OCI-LY7 (cell line): ENCODE measurements around the gene FOXJ2. TPM values are rescaled to one million over a fixed set of nuclear protein-coding genes. Genes with fewer than 3 reads are reported as not detected.

Experiments
- BruUV-seq: library from RNA; stranded (reverse); fragments of 400-500 nt; replicated peaks from 2 replicates; lab custom pipeline; 2021; lab: Mats Ljungman, UMichigan
- CTCF ChIA-PET: fragments of 300-600 bp; sonication (Branson Sonifier 250); formaldehyde crosslinking; loops from one replicate; lab custom pipeline; 2022; ENCODE audit warnings: antibody characterized with exemption; ENCODE audit not compliant: unreplicated experiment; lab: Charles Lee
- POLR2A ChIA-PET: fragments of 300-600 bp; sonication (Branson Sonifier 250); formaldehyde crosslinking; loops from one replicate; lab custom pipeline; 2022; ENCODE audit warnings: antibody characterized with exemption; lab: Charles Lee
- DNase-seq: peaks from one replicate; pipeline ENCODE4 v3.0.0-alpha.2; 2015; ENCODE audit warnings: low spot score
- H2AFZ ChIP-seq: fragments of 200-600 bp; sonication (generic), shearing (Covaris generic); 2 replicates; pipeline ENCODE4 v1.6.1; 2014; ENCODE audit warnings: mild to moderate bottlenecking, antibody characterized with exemption, low read length, moderate library complexity
- H3K27ac ChIP-seq: fragments of 200-600 bp; sonication (generic); 2 replicates; pipeline ENCODE4 v1.5.1; 2014; ENCODE audit warnings: mixed run types, low read depth, mild to moderate bottlenecking, moderate library complexity, low read length, inconsistent platforms; ENCODE audit not compliant: poor library complexity, severe bottlenecking
- H3K36me3 ChIP-seq: fragments of 200-600 bp; sonication (generic); 2 replicates; pipeline ENCODE4 v1.6.1; 2014; ENCODE audit warnings: mild to moderate bottlenecking, antibody characterized with exemption, low read length, moderate library complexity, mixed read lengths; ENCODE audit not compliant: insufficient read depth
- H3K4me1 ChIP-seq: fragments of 200-600 bp; sonication (generic); 2 replicates; pipeline ENCODE4 v1.5.1; 2014; ENCODE audit warnings: mild to moderate bottlenecking, low read length; ENCODE audit not compliant: insufficient read depth, poor library complexity, severe bottlenecking
- H3K4me2 ChIP-seq: fragments of 200-600 bp; sonication (generic); 2 replicates; pipeline ENCODE4 v1.6.1; 2014; ENCODE audit warnings: mild to moderate bottlenecking, low read length
- H3K4me3 ChIP-seq: fragments of 200-600 bp; sonication (generic); 2 replicates; pipeline ENCODE4 v1.5.1; 2014; ENCODE audit warnings: mild to moderate bottlenecking, low read depth, low read length; ENCODE audit not compliant: poor library complexity, severe bottlenecking
- H3K79me2 ChIP-seq: fragments of 200-600 bp; sonication (generic); 2 replicates; pipeline ENCODE4 v1.6.1; 2016; ENCODE audit warnings: low read depth, mild to moderate bottlenecking, low read length, moderate library complexity, mixed read lengths; ENCODE audit not compliant: insufficient read depth
- H3K9me2 ChIP-seq: fragments of 200-600 bp; sonication (generic); 2 replicates; pipeline ENCODE4 v1.6.1; 2016; ENCODE audit warnings: mild to moderate bottlenecking, low read length, mixed read lengths; ENCODE audit not compliant: insufficient read depth
- H3K9me3 ChIP-seq: fragments of 200-600 bp; sonication (generic); 2 replicates; pipeline ENCODE4 v1.6.1; 2014; ENCODE audit warnings: mild to moderate bottlenecking, mixed run types, low read length, mixed read lengths
- H4K20me1 ChIP-seq: fragments of 200-600 bp; sonication (generic); 2 replicates; pipeline ENCODE4 v1.6.1; 2014; ENCODE audit warnings: mild to moderate bottlenecking, antibody characterized with exemption, low read length, moderate library complexity, mixed read lengths; ENCODE audit not compliant: insufficient read depth
- CTCF ChIP-seq: fragments of 200-600 bp; sonication (generic); conservative IDR thresholded peaks from 2 replicates; pipeline ENCODE4 v1.5.1; 2014; ENCODE audit warnings: mild to moderate bottlenecking, antibody characterized with exemption, low read length, moderate library complexity, mixed read lengths
- EZH2phosphoT487 ChIP-seq: fragments of 200-600 bp; sonication (generic); IDR thresholded peaks from 2 replicates; pipeline ENCODE4 v1.6.1; 2018; ENCODE audit warnings: low read depth, borderline replicate concordance, mild to moderate bottlenecking, mixed run types, antibody characterized with exemption, low read length, moderate library complexity, mixed read lengths
- intact Hi-C: fragments of 100-400 bp; cut with micrococcal nuclease; formaldehyde crosslinking; loops from one replicate; pipeline ENCODE4 v1.10.0; 2022; ENCODE audit not compliant: unreplicated experiment
- total RNA-seq, 2 experiments: library from RNA; depleted of rRNA in 1 of 2; stranded (reverse); fragments of >200 nt in 1 of 2; shearing (Covaris generic) in 1 of 2; gene quantifications; 2 replicates each; pipeline ENCODE4 v1.2.3, GENCODE V29; 2014 to 2022

Gene FOXJ2
- total RNA-seq, 2 experiments from 2014 or later = 5.7 to 9.3 TPM

- Histone ChIP-seq H3K4me1 (peaks cover 19% of the 10 kb centered on the region), H3K9me2 (no peaks in the 10 kb centered on the region), H2AFZ (no peak overlapping the region), H3K9me3 (no peaks in the 10 kb centered on the region), H3K36me3 (no peaks in the 10 kb centered on the region), H4K20me1 (no peaks in the 10 kb centered on the region), H3K4me3 (no peak overlapping the region), H3K27ac (no peak overlapping the region), H3K4me2 (no peak overlapping the region), H3K79me2 (no peaks in the 10 kb centered on the region)
- no TSS peak for BruUV-seq
- DNase-seq = no peak
- intact Hi-C loops = no loop called here
- CTCF ChIA-PET = no interaction called here
- POLR2A ChIA-PET = interaction anchor here (1.4 kb wide), 1 partner anchor 13 kb away, joined by 4 read pairs; no protein-coding TSS in a partner anchor
- TF ChIP-seq EZH2phosphoT487 = no peak
- no peak for TF ChIP-seq CTCF
These were observed 41.0 kb upstream of the FOXJ2 start for GRCh38 chr12:7991535-7991934.

- Histone ChIP-seq H3K9me2 (no peaks in the 10 kb centered on the region), H3K9me3 (no peaks in the 10 kb centered on the region), H3K36me3 (no peaks in the 10 kb centered on the region), H2AFZ (peak overlapping the region; percentile 67; the same call in 1 of the 2 replicates), H3K4me2 (peak overlapping the region; percentile 2; the same call in 1 of the 2 replicates), H3K79me2 (no peaks in the 10 kb centered on the region), H3K4me1 (peaks cover 18% of the 10 kb centered on the region), H3K27ac (no peak overlapping the region), H4K20me1 (no peaks in the 10 kb centered on the region), H3K4me3 (no peak overlapping the region)
- ChIA-PET CTCF (no interaction called here), POLR2A (interaction anchor here (0.9 to 2.0 kb wide), 3 partner anchors 13 to 61 kb away, joined by 3 to 8 read pairs (median 7); no protein-coding TSS in a partner anchor)
- no peak for TF ChIP-seq EZH2phosphoT487
- TF ChIP-seq CTCF = no peak
- BruUV-seq = no TSS peak
- intact Hi-C loops = loop anchor here (1.0 to 2.0 kb wide), 4 partner anchors 34 to 352 kb away; no protein-coding TSS in a partner anchor
- DNase-seq = no peak
These were observed 37.7 kb upstream of the FOXJ2 start for GRCh38 chr12:7994731-7995205.
